DND-41 (cell line): ENCODE results near the gene FAM72B.
"Not testable (repeated sequence)": the region's sequence is repeated elsewhere in the genome, so short reads cannot be mapped to it uniquely, and the experiment has no call there.

Source experiments
- EZH2 ChIP-seq: IDR thresholded peaks from 3 replicates; pipeline ENCODE4 v1.6.1; 2012; ENCODE audit warnings: borderline replicate concordance, low read depth, mild to moderate bottlenecking, moderate library complexity, low read length, inconsistent platforms; ENCODE audit not compliant: severe bottlenecking
- TF ChIP-seq, protein P1 (sequence below): IDR thresholded peaks from 2 replicates; pipeline ENCODE4 v1.5.1; 2012; ENCODE audit warnings: borderline replicate concordance, low read length, moderate library complexity, mild to moderate bottlenecking; ENCODE audit not compliant: poor library complexity, severe bottlenecking; ENCODE audit errors: extremely low read depth

DNA sequence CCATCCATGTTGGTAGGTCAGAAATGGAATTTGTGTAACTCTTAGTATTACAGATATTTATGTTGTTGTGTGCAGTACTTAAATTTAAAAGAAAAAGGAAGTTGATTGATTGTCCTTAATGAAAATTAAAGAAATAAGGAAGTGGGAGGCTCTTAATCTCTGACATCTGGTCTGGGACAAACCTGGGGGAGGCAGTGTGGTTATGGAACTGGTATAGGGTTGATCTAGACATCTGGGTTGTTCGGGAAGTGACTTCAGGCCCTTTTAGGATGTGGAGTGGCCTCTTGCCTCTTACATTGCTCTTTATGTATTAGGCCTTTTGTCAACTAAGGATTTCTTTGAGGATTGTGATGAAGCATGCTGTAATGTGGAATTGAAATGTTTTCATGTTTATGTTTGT, 16.1 kb upstream of the FAM72B start:
- TF ChIP-seq EZH2 = not testable (repeated sequence)
- TF ChIP-seq, protein P1, sequence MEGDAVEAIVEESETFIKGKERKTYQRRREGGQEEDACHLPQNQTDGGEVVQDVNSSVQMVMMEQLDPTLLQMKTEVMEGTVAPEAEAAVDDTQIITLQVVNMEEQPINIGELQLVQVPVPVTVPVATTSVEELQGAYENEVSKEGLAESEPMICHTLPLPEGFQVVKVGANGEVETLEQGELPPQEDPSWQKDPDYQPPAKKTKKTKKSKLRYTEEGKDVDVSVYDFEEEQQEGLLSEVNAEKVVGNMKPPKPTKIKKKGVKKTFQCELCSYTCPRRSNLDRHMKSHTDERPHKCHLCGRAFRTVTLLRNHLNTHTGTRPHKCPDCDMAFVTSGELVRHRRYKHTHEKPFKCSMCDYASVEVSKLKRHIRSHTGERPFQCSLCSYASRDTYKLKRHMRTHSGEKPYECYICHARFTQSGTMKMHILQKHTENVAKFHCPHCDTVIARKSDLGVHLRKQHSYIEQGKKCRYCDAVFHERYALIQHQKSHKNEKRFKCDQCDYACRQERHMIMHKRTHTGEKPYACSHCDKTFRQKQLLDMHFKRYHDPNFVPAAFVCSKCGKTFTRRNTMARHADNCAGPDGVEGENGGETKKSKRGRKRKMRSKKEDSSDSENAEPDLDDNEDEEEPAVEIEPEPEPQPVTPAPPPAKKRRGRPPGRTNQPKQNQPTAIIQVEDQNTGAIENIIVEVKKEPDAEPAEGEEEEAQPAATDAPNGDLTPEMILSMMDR = not testable (repeated sequence)
